Measurements from ENCODE around the gene GPRC5B.

Gene GPRC5B

DNA sequence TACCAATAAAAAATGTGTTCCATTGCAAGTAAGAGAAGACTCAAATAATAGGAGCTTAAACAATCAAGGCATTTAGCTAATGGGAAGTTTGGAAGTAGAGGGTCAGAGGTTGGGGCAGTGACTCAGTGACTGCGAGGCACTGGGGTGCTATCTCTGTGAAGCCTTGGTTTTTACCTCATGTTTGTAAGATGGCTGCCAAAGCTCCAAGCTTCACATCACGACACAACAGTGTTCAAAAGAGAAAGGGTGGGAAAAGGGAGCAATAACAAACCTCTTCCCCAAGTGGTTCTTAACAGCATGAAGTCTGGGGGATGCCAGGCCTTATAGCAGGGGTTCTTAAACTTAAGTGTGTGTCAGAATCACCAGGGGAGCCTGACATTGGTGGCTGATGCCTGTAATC, 26.6 kb upstream of the GPRC5B start:
- Histone ChIP-seq H3K4me3 (ENCODE audit: low read length, poor library complexity, severe bottlenecking) (no peak overlapping the region), H3K4me1 (ENCODE audit: insufficient read depth, low read length, poor library complexity, severe bottlenecking) (no peaks in the 10 kb centered on the region), H2AFZ (ENCODE audit: low read length) (no peak overlapping the region), H4K20me1 (ENCODE audit: insufficient read depth, low read length, poor library complexity, severe bottlenecking) (no peaks in the 10 kb centered on the region), H3K27me3 (ENCODE audit: insufficient read depth, low read length, poor library complexity, severe bottlenecking) (no peaks in the 10 kb centered on the region), H3K79me2 (ENCODE audit: insufficient read depth, low read length) (no peaks in the 10 kb centered on the region), H3K9me2 (replicated peaks; ENCODE audit: low read depth, low read length) (no peaks in the 10 kb centered on the region), H3K9me3 (ENCODE audit: insufficient read depth, low read depth, low read length) (no peaks in the 10 kb centered on the region), H3F3A (ENCODE audit: low read depth) (no peaks in the 10 kb centered on the region), H3K4me2 (ENCODE audit: low read depth, low read length, poor library complexity, severe bottlenecking) (no peak overlapping the region), H3K36me3 (ENCODE audit: insufficient read depth, low read length) (no peaks in the 10 kb centered on the region), H3K9ac (ENCODE audit: low read depth, low read length, poor library complexity, severe bottlenecking) (no peak overlapping the region)
- TF ChIP-seq EZH2phosphoT487 (IDR thresholded peaks at IDR 0.05; ENCODE audit: borderline replicate concordance): no peak
- TF ChIP-seq, protein P1, sequence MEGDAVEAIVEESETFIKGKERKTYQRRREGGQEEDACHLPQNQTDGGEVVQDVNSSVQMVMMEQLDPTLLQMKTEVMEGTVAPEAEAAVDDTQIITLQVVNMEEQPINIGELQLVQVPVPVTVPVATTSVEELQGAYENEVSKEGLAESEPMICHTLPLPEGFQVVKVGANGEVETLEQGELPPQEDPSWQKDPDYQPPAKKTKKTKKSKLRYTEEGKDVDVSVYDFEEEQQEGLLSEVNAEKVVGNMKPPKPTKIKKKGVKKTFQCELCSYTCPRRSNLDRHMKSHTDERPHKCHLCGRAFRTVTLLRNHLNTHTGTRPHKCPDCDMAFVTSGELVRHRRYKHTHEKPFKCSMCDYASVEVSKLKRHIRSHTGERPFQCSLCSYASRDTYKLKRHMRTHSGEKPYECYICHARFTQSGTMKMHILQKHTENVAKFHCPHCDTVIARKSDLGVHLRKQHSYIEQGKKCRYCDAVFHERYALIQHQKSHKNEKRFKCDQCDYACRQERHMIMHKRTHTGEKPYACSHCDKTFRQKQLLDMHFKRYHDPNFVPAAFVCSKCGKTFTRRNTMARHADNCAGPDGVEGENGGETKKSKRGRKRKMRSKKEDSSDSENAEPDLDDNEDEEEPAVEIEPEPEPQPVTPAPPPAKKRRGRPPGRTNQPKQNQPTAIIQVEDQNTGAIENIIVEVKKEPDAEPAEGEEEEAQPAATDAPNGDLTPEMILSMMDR (conservative IDR thresholded peaks at IDR 0.05; ENCODE audit: low read length): no peak

DNA sequence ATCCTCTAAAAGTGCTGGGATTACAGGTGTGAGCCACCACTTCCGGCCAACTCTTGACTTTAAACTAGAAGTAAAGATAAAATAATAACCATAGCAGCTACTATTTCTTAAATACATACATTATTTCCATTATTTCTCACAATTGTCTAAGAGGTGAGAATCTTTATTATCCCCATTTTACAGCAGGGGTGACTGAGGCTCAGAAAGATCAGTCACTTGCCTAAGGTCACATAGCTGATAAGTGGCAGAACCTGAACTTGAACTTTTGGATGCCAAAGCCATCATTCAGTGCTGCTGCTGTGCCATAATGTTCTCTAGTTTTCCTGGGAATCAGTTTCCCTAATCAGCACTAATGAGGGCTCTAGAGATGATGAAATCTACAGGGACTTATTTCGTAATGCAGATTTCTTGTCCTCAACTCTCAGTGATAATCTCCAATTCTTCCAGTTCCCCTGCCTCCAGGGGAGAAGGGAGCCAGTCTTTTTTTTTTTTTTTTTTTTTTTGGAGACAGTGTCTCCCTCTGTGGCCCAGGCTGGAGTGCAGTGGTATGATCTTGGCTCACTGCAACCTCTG, 25.2 kb upstream of the GPRC5B start:
- Histone ChIP-seq H3K9ac (ENCODE audit: low read depth, low read length, poor library complexity, severe bottlenecking) (no peak overlapping the region), H3K9me2 (replicated peaks; ENCODE audit: low read depth, low read length) (no peaks in the 10 kb centered on the region), H2AFZ (ENCODE audit: low read length) (no peak overlapping the region), H3K4me3 (ENCODE audit: low read length, poor library complexity, severe bottlenecking) (no peak overlapping the region), H3K4me2 (ENCODE audit: low read depth, low read length, poor library complexity, severe bottlenecking) (no peak overlapping the region), H3K36me3 (ENCODE audit: insufficient read depth, low read length) (no peaks in the 10 kb centered on the region), H3K27me3 (ENCODE audit: insufficient read depth, low read length, poor library complexity, severe bottlenecking) (no peaks in the 10 kb centered on the region), H3K4me1 (ENCODE audit: insufficient read depth, low read length, poor library complexity, severe bottlenecking) (no peaks in the 10 kb centered on the region), H3K79me2 (ENCODE audit: insufficient read depth, low read length) (no peaks in the 10 kb centered on the region), H3K9me3 (ENCODE audit: insufficient read depth, low read depth, low read length) (no peaks in the 10 kb centered on the region), H4K20me1 (ENCODE audit: insufficient read depth, low read length, poor library complexity, severe bottlenecking) (no peaks in the 10 kb centered on the region), H3F3A (ENCODE audit: low read depth) (no peaks in the 10 kb centered on the region)
- TF ChIP-seq, protein P1 (conservative IDR thresholded peaks at IDR 0.05; ENCODE audit: low read length): no peak
- no peak for TF ChIP-seq EZH2phosphoT487 (IDR thresholded peaks at IDR 0.05; ENCODE audit: borderline replicate concordance)

DNA sequence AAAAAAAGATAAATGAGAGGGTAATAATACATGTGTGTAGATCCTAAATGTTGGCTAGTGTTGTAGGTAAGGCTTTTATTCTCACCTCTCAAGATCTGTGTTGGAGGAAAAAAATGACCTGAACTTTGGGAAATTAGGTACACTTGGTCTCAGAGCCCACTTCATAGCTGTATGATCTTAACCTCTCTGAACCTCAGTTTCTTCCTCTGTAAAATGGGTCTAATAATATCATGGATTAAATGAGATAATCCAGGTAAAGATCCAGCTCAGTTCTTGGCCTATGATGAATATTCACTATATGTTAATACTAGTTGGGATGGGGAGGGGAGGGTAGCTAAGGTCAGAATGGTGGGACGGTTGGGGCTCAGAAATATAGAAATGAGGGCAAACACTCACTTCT, 24.3 kb upstream of the GPRC5B start:
- no peak overlapping the region for H3K4me3 ChIP-seq (ENCODE audit: low read length, poor library complexity, severe bottlenecking)
- no peaks in the 10 kb centered on the region for H3K79me2 ChIP-seq (ENCODE audit: insufficient read depth, low read length)
- no peaks in the 10 kb centered on the region for H3K9me2 ChIP-seq (replicated peaks; ENCODE audit: low read depth, low read length)
- no peaks in the 10 kb centered on the region for H3K36me3 ChIP-seq (ENCODE audit: insufficient read depth, low read length)
- H3K27me3 ChIP-seq (ENCODE audit: insufficient read depth, low read length, poor library complexity, severe bottlenecking): no peaks in the 10 kb centered on the region
- H2AFZ ChIP-seq (ENCODE audit: low read length): no peak overlapping the region
- no peak for TF ChIP-seq EZH2phosphoT487 (IDR thresholded peaks at IDR 0.05; ENCODE audit: borderline replicate concordance)
- TF ChIP-seq, protein P1 (conservative IDR thresholded peaks at IDR 0.05; ENCODE audit: low read length): no peak
- H3K9ac ChIP-seq (ENCODE audit: low read depth, low read length, poor library complexity, severe bottlenecking): no peak overlapping the region
- H3F3A ChIP-seq (ENCODE audit: low read depth): no peaks in the 10 kb centered on the region
- H3K4me1 ChIP-seq (ENCODE audit: insufficient read depth, low read length, poor library complexity, severe bottlenecking): no peaks in the 10 kb centered on the region
- H4K20me1 ChIP-seq (ENCODE audit: insufficient read depth, low read length, poor library complexity, severe bottlenecking): no peaks in the 10 kb centered on the region
- no peak overlapping the region for H3K4me2 ChIP-seq (ENCODE audit: low read depth, low read length, poor library complexity, severe bottlenecking)
- H3K9me3 ChIP-seq (ENCODE audit: insufficient read depth, low read depth, low read length): no peaks in the 10 kb centered on the region
